Stimulated activated CD4-positive, alpha-beta T cell treated with anti-CD3 and anti-CD28 coated beads, TNF-alpha, amount 100 ng/mL, for 4 hours (primary cell): ENCODE measurements around the gene EIF2S2.

Experiments
- DNase-seq, 3 experiments: peaks; one replicate each; pipeline ENCODE4 v3.0.0-alpha.2; 2020; ENCODE audit warnings: low read depth in 3 of 3

EIF2S2 gene

GRCh38 chr20:34122274-34122980, 10.4 kb upstream of the EIF2S2 start:
- DNase-seq: no peak

GRCh38 chr20:34120213-34120612, 8.2 kb upstream of the EIF2S2 start:
- no peak for DNase-seq

GRCh38 chr20:34115232-34115631, 3.2 kb upstream of the EIF2S2 start:
- DNase-seq: no peak

GRCh38 chr20:34114809-34115208, 2.8 kb upstream of the EIF2S2 start:
- no peak for DNase-seq

GRCh38 chr20:34112600-34113101, 608 bp upstream of the EIF2S2 start:
- peak in 1 of 3 experiments; percentile 19 for DNase-seq

GRCh38 chr20:34110745-34111641, 1.1 kb downstream of the EIF2S2 start:
- no peak for DNase-seq

GRCh38 chr20:34110025-34110744, 1.9 kb downstream of the EIF2S2 start:
- DNase-seq: no peak

GRCh38 chr20:34109442-34109841, 2.6 kb downstream of the EIF2S2 start:
- DNase-seq: no peak

- DNase-seq: no peak
Measured at GRCh38 chr20:34108616-34109174, 3.3 kb downstream of the EIF2S2 start.

GRCh38 chr20:34105978-34106675, 5.9 kb downstream of the EIF2S2 start:
- DNase-seq: no peak

GRCh38 chr20:34104059-34104458, 8.0 kb downstream of the EIF2S2 start:
- DNase-seq: no peak

- DNase-seq: no peak
Measured at GRCh38 chr20:34102342-34102741, 9.7 kb downstream of the EIF2S2 start.

- no peak for DNase-seq
Measured at GRCh38 chr20:34100576-34100975, 11.5 kb downstream of the EIF2S2 start.

GRCh38 chr20:34099675-34100074, 12.4 kb downstream of the EIF2S2 start:
- DNase-seq: no peak

GRCh38 chr20:34098570-34098969, 13.5 kb downstream of the EIF2S2 start:
- no peak for DNase-seq

GRCh38 chr20:34096699-34097444, 15.2 kb downstream of the EIF2S2 start:
- DNase-seq: no peak

GRCh38 chr20:34095825-34096224, 16.2 kb downstream of the EIF2S2 start:
- DNase-seq: no peak

- no peak for DNase-seq
Measured at GRCh38 chr20:34093895-34094294, 18.1 kb downstream of the EIF2S2 start.

- no peak for DNase-seq
Measured at GRCh38 chr20:34091637-34092200, 20.3 kb downstream of the EIF2S2 start.

GRCh38 chr20:34090645-34091044, 21.4 kb downstream of the EIF2S2 start:
- no peak for DNase-seq
